ENCODE results near the gene PSMC3IP. TPM values are rescaled to one million over a fixed set of nuclear protein-coding genes. Genes with fewer than 3 reads are reported as not detected.
"Not testable (repeated sequence)": the region's sequence is repeated elsewhere in the genome, so short reads cannot be mapped to it uniquely, and the experiment has no call there.

The PSMC3IP gene
- total RNA-seq, 1 donor from 2014 or later, result 5.6 TPM

DNA sequence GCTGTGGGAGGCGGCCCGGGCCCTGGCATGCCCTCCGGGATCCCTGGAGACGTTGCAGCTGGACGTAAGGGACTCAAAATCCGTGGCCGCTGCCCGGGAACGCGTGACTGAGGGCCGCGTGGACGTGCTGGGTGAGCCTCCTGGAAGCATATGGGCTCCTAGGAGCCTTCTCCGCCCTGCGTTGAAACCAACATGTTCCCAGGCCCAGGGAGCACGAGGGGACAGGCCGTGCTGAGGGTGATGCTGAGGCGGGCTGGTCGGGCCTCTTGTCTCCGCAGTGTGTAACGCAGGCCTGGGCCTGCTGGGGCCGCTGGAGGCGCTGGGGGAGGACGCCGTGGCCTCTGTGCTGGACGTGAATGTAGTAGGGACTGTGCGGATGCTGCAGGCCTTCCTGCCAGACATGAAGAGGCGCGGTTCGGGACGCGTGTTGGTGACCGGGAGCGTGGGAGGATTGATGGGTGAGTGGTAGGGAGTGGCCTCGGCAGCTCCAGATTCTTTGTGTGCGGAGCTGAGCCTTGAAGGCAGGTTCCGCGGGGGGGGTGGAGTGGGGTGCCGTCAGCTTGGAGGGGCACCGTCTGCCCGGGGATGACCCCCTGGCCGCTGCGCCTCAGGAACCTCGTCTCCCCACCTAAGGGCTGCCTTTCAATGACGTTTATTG is 24.2 kb downstream of the PSMC3IP start:
- no peaks in the 10 kb centered on the region for H3K9me3 Mint-ChIP-seq (ENCODE audit: unreplicated experiment)
- no peaks in the 10 kb centered on the region for H3K27me3 Mint-ChIP-seq (ENCODE audit: unreplicated experiment)
- peak overlapping the region; percentile 91 for H3K4me3 Mint-ChIP-seq (ENCODE audit: unreplicated experiment)
- peaks cover 24% of the 10 kb centered on the region for H3K4me1 Mint-ChIP-seq (ENCODE audit: unreplicated experiment)
- no peak for DNase-seq (ENCODE audit: extremely low spot score, unreplicated experiment)
- H3K36me3 Mint-ChIP-seq (ENCODE audit: unreplicated experiment), result peaks cover 4% of the 10 kb centered on the region
- H3K27ac Mint-ChIP-seq (ENCODE audit: unreplicated experiment), result peak overlapping the region; percentile 54
- TF ChIP-seq CTCF (IDR thresholded peaks at IDR 0.05), result no peak

- peaks cover 24% of the 10 kb centered on the region for H3K4me1 Mint-ChIP-seq (ENCODE audit: unreplicated experiment)
- H3K4me3 Mint-ChIP-seq (ENCODE audit: unreplicated experiment), result peak within 1 kb of the TSS; percentile 91
- not testable (repeated sequence) for H3K9me3 Mint-ChIP-seq (ENCODE audit: unreplicated experiment); DNase-seq (ENCODE audit: extremely low spot score, unreplicated experiment); H3K27me3 Mint-ChIP-seq (ENCODE audit: unreplicated experiment); H3K36me3 Mint-ChIP-seq (ENCODE audit: unreplicated experiment)
- H3K27ac Mint-ChIP-seq (ENCODE audit: unreplicated experiment), result peak within 1 kb of the TSS; percentile 54
Measured at GRCh38 chr17:42552736-42553135, 24.8 kb downstream of the PSMC3IP start, which contains the start of gene HSD17B1. TSS of gene HSD17B1 (plus strand) at chr17:42552923. CDS start at chr17:42552934, 11 bp downstream.

DNA sequence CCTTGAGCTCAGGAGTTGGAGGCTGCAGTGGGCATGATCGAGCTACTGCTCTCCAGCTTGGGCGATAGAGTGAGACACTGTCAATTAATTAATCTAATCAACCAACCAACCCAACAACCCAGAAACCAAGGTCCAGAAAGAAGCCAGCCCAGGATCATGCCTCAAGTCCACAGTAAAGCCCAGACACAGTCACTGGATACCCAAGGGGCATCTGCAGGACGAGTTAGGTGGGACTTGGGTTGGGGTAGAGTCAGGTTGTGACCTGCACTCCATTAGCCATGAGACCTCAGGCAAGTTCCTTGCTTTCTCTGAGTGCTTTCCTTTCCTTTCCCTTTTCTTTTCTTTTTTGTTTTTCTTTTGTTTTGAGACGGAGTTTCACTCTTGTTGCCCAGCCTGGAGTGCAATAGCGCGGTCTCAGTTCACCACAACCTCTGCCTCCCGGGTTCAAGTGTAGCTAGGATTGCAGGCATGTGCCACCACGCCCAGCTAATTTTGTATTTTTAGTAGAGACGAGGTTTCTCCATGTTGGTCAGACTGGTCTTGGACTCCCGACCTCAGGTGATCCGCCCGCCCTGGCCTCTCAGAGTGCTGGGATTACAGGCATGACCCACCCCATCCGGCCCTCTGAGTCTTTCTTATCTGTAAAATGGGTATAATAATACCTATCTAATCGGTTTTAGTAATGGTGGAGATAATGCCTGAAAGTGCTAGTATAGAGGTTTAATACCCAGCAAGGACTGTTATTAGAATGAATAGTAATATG is 28.4 kb downstream of the PSMC3IP start:
- H3K27me3 Mint-ChIP-seq (ENCODE audit: unreplicated experiment), result no peaks in the 10 kb centered on the region
- no peak overlapping the region for H3K27ac Mint-ChIP-seq (ENCODE audit: unreplicated experiment)
- no peak overlapping the region for H3K4me3 Mint-ChIP-seq (ENCODE audit: unreplicated experiment)
- H3K36me3 Mint-ChIP-seq (ENCODE audit: unreplicated experiment), result peaks cover 5% of the 10 kb centered on the region
- H3K9me3 Mint-ChIP-seq (ENCODE audit: unreplicated experiment), result no peaks in the 10 kb centered on the region
- DNase-seq (ENCODE audit: extremely low spot score, unreplicated experiment), result no peak
- H3K4me1 Mint-ChIP-seq (ENCODE audit: unreplicated experiment), result peaks cover 10% of the 10 kb centered on the region
- no peak for TF ChIP-seq CTCF (IDR thresholded peaks at IDR 0.05)

DNA sequence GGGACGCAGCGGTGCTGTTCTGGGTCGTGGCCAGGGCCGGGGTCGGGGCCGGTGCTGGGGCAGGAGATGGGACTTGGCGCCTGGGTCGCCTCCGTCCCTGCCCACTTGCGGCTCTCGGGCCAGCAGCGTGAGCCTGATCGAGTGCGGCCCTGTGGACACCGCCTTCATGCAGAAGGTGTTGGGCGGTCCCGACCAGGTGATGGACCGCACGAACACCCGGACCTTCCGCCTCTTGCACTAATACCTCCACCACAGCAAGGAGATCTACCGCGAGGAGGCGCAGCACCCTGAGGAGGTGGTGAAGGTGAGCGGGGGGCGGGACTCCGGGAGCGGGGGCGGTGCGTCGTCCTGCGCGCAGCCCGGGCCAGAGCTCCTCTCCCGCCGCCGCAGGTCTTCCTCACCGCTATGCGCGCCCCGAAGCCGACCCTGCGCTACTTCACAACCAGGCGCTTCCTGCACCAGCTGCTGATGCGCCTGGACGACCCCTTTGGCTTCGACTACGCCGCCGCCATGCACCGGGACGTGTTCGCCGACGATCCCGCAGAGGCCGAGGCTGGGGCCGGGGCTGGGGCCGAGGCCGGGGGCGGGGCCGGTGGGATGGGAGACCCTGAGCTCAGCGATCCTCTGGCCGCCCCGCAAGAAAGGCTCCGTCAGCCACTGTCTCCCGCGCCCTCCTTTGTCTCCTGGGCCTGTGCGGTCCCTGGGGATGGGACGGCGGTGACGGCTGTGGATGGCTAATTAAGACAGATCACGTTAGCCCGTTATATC is 29.3 kb downstream of the PSMC3IP start:
- H3K36me3 Mint-ChIP-seq (ENCODE audit: unreplicated experiment), result peaks cover 5% of the 10 kb centered on the region
- H3K4me1 Mint-ChIP-seq (ENCODE audit: unreplicated experiment), result peaks cover 4% of the 10 kb centered on the region
- no peak for DNase-seq (ENCODE audit: extremely low spot score, unreplicated experiment)
- H3K4me3 Mint-ChIP-seq (ENCODE audit: unreplicated experiment), result no peak overlapping the region
- no peaks in the 10 kb centered on the region for H3K9me3 Mint-ChIP-seq (ENCODE audit: unreplicated experiment)
- no peak for TF ChIP-seq CTCF (IDR thresholded peaks at IDR 0.05)
- no peaks in the 10 kb centered on the region for H3K27me3 Mint-ChIP-seq (ENCODE audit: unreplicated experiment)
- no peak overlapping the region for H3K27ac Mint-ChIP-seq (ENCODE audit: unreplicated experiment)

DNA sequence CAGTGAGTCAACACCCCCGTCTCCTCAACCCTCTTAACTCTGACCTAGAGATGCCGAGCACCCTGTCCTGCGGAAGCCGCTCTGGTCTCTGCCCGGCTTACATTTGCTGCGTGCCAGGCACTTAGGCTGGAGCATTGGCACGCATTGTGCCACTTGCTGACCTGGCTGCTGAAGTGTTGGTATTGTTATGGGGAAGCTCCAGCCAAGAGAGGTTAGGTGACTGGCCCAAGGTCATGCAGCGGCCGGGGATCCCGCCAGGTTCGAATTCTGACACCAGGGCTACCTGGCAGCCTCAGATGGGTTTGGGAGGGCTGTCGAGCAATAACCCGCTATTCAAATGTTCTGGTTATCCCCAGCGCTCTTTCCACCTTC is 29.8 kb downstream of the PSMC3IP start:
- H3K36me3 Mint-ChIP-seq (ENCODE audit: unreplicated experiment), result peaks cover 10% of the 10 kb centered on the region
- H3K4me3 Mint-ChIP-seq (ENCODE audit: unreplicated experiment), result no peak overlapping the region
- H3K27ac Mint-ChIP-seq (ENCODE audit: unreplicated experiment), result no peak overlapping the region
- TF ChIP-seq CTCF (IDR thresholded peaks at IDR 0.05), result no peak
- H3K27me3 Mint-ChIP-seq (ENCODE audit: unreplicated experiment), result no peaks in the 10 kb centered on the region
- H3K9me3 Mint-ChIP-seq (ENCODE audit: unreplicated experiment), result no peaks in the 10 kb centered on the region
- DNase-seq (ENCODE audit: extremely low spot score, unreplicated experiment), result no peak
- peaks cover 3% of the 10 kb centered on the region for H3K4me1 Mint-ChIP-seq (ENCODE audit: unreplicated experiment)

Measured in osteocyte (in vitro differentiated cells).